Measurements from ENCODE around the gene NEMF.

DNA sequence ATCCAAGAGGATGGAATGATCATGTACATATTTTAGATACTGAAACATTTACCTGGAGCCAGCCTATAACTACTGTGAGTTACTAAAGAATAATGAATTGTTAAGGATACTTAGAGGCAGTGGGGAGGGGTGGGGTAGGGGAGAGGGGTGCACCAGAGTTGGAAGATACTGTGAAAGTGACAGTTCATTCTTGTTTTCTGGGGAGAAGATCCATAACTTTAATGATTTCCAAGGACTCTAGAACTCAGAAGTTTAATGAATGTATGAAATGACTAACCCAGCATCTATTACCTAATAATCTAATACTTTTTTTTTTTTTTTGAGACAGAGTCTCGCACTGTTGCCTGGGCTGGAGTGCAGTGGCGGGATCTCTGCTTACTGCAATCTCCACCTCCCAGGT, 74.2 kb downstream of the NEMF start:
- TF ChIP-seq, protein P1, sequence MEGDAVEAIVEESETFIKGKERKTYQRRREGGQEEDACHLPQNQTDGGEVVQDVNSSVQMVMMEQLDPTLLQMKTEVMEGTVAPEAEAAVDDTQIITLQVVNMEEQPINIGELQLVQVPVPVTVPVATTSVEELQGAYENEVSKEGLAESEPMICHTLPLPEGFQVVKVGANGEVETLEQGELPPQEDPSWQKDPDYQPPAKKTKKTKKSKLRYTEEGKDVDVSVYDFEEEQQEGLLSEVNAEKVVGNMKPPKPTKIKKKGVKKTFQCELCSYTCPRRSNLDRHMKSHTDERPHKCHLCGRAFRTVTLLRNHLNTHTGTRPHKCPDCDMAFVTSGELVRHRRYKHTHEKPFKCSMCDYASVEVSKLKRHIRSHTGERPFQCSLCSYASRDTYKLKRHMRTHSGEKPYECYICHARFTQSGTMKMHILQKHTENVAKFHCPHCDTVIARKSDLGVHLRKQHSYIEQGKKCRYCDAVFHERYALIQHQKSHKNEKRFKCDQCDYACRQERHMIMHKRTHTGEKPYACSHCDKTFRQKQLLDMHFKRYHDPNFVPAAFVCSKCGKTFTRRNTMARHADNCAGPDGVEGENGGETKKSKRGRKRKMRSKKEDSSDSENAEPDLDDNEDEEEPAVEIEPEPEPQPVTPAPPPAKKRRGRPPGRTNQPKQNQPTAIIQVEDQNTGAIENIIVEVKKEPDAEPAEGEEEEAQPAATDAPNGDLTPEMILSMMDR (optimal IDR thresholded peaks at IDR 0.05 in 1 of 3, IDR thresholded peaks at IDR 0.05 in 1 of 3, conservative IDR thresholded peaks at IDR 0.05 in 1 of 3; ENCODE audit: extremely low read depth in 1 of 3, insufficient read depth in 2 of 3, low read length in 3 of 3), result no peak
- no peak for TF ChIP-seq EZH2 (IDR thresholded peaks at IDR 0.05; ENCODE audit: low read length)

Measured in keratinocyte (primary cell).